Mesendoderm (in vitro differentiated cells): ENCODE measurements around the gene SLC16A10.

Experiments
- DNase-seq: peaks from one replicate; pipeline ENCODE4 v3.0.0; 2013
- H2AK5ac ChIP-seq: 2 replicates; pipeline ENCODE4 v1.6.1; 2013; ENCODE audit warnings: low read length, inconsistent platforms
- H2BK120ac ChIP-seq: 2 replicates; pipeline ENCODE4 v1.6.1; 2013; ENCODE audit warnings: low read depth, mild to moderate bottlenecking, low read length, moderate library complexity, mixed read lengths
- H2BK15ac ChIP-seq: replicated peaks from 2 replicates; pipeline ENCODE4 v1.6.1; 2013; ENCODE audit warnings: low read depth, mild to moderate bottlenecking, moderate library complexity
- H2BK5ac ChIP-seq: 2 replicates; pipeline ENCODE4 v1.6.1; 2013; ENCODE audit warnings: low read length, inconsistent platforms
- H3K18ac ChIP-seq: 2 replicates; pipeline ENCODE4 v1.6.1; 2013; ENCODE audit warnings: mild to moderate bottlenecking, low read length, mixed read lengths
- H3K23ac ChIP-seq: one replicate; pipeline ENCODE4 v1.6.1; 2013; ENCODE audit warnings: low read length
- H3K27ac ChIP-seq: 2 replicates; pipeline ENCODE4 v1.5.1; 2013; ENCODE audit warnings: low read depth, mild to moderate bottlenecking, inconsistent platforms, low read length, moderate library complexity
- H3K27me3 ChIP-seq: 2 replicates; pipeline ENCODE4 v1.6.1; 2013; ENCODE audit warnings: low read length, control low read depth, mild to moderate bottlenecking, inconsistent platforms; ENCODE audit not compliant: insufficient read depth, poor library complexity
- H3K36me3 ChIP-seq: 2 replicates; pipeline ENCODE4 v1.6.1; 2013; ENCODE audit warnings: low read length, inconsistent platforms; ENCODE audit not compliant: control insufficient read depth, insufficient read depth
- H3K4ac ChIP-seq: one replicate; pipeline ENCODE4 v1.6.1; 2013; ENCODE audit warnings: low read depth, mild to moderate bottlenecking, low read length, moderate library complexity
- H3K4me1 ChIP-seq: 2 replicates; pipeline ENCODE4 v1.6.1; 2013; ENCODE audit warnings: low read depth, low read length, inconsistent platforms; ENCODE audit not compliant: control insufficient read depth
- H3K4me2 ChIP-seq: 2 replicates; pipeline ENCODE4 v1.6.1; 2013; ENCODE audit warnings: low read length
- H3K4me3 ChIP-seq: 2 replicates; pipeline ENCODE4 v1.5.1; 2013; ENCODE audit warnings: mild to moderate bottlenecking, low read length
- H3K56ac ChIP-seq: one replicate; pipeline ENCODE4 v1.6.1; 2013; ENCODE audit warnings: low read length
- H3K79me1 ChIP-seq: 2 replicates; pipeline ENCODE4 v1.6.1; 2013; ENCODE audit warnings: low read length, inconsistent platforms
- H3K79me2 ChIP-seq: 2 replicates; pipeline ENCODE4 v1.6.1; 2013; ENCODE audit warnings: mild to moderate bottlenecking, low read length; ENCODE audit not compliant: control insufficient read depth, insufficient read depth
- H3K9ac ChIP-seq: 2 replicates; pipeline ENCODE4 v1.6.1; 2013; ENCODE audit warnings: low read length, inconsistent platforms
- H4K5ac ChIP-seq: one replicate; pipeline ENCODE4 v1.6.1; 2013; ENCODE audit warnings: low read length
- H4K8ac ChIP-seq: one replicate; pipeline ENCODE4 v1.6.1; 2013; ENCODE audit warnings: low read depth, mild to moderate bottlenecking, control low read depth, low read length, moderate library complexity
- WGBS: extraction: QIAGEN DNeasy Blood & Tissue Kit; methylation state at CpG from one replicate; pipeline ENCODE4 v1.1.7; 2013; ENCODE audit warnings: low lambda C conversion rate, missing lambda C conversion rate; ENCODE audit not compliant: insufficient coverage; ENCODE audit errors: extremely low coverage; 5-methylcytosine and 5-hydroxymethylcytosine counted together

Gene SLC16A10

GRCh38 chr6:111258010-111258409 lies 170.7 kb downstream of the SLC16A10 start:
- Histone ChIP-seq H3K36me3 (no peaks in the 10 kb centered on the region), H3K27me3 (no peaks in the 10 kb centered on the region), H2BK120ac (no peak overlapping the region), H3K18ac (no peak overlapping the region), H3K23ac (no peak overlapping the region), H4K8ac (no peak overlapping the region), H3K4me1 (no peaks in the 10 kb centered on the region), H3K27ac (no peak overlapping the region), H3K9ac (no peak overlapping the region), H3K4ac (no peak overlapping the region), H4K5ac (no peak overlapping the region), H2AK5ac (no peak overlapping the region), H3K56ac (no peak overlapping the region), H2BK15ac (no peak overlapping the region), H3K79me1 (peaks cover 5% of the 10 kb centered on the region), H3K4me3 (no peak overlapping the region), H2BK5ac (no peak overlapping the region), H3K4me2 (no peak overlapping the region), H3K79me2 (peaks cover 5% of the 10 kb centered on the region)
- WGBS = no CpG with 5 or more reads among the region's 13 CpGs
- no peak for DNase-seq

- Histone ChIP-seq H3K9ac (no peak overlapping the region), H3K4me2 (no peak overlapping the region), H4K8ac (no peak overlapping the region), H2AK5ac (no peak overlapping the region), H3K79me2 (peaks cover 5% of the 10 kb centered on the region), H3K4me1 (no peaks in the 10 kb centered on the region), H2BK120ac (no peak overlapping the region), H3K79me1 (peaks cover 5% of the 10 kb centered on the region), H3K36me3 (no peaks in the 10 kb centered on the region), H3K56ac (no peak overlapping the region), H3K23ac (no peak overlapping the region), H3K27me3 (no peaks in the 10 kb centered on the region), H3K18ac (no peak overlapping the region), H2BK15ac (no peak overlapping the region), H4K5ac (no peak overlapping the region), H2BK5ac (no peak overlapping the region), H3K27ac (no peak overlapping the region), H3K4me3 (no peak overlapping the region), H3K4ac (no peak overlapping the region)
- no peak for DNase-seq
- no CpG with 5 or more reads among the region's 18 CpGs for WGBS
Measured at GRCh38 chr6:111258615-111259088, 171.3 kb downstream of the SLC16A10 start.

GRCh38 chr6:111259089-111259831 lies 172.0 kb downstream of the SLC16A10 start:
- Histone ChIP-seq H2BK15ac (no peak overlapping the region), H3K23ac (no peak overlapping the region), H3K9ac (peak overlapping the region; percentile 81), H3K18ac (no peak overlapping the region), H3K4me2 (peak overlapping the region; percentile 74), H3K4me1 (no peaks in the 10 kb centered on the region), H3K36me3 (no peaks in the 10 kb centered on the region), H2BK5ac (no peak overlapping the region), H3K4me3 (peak overlapping the region; percentile 74), H3K27ac (peak overlapping the region; percentile 51), H3K79me2 (peaks cover 5% of the 10 kb centered on the region), H3K56ac (peak overlapping the region; percentile 86), H4K8ac (no peak overlapping the region), H4K5ac (no peak overlapping the region), H3K4ac (no peak overlapping the region), H2BK120ac (no peak overlapping the region), H3K79me1 (peaks cover 5% of the 10 kb centered on the region), H3K27me3 (no peaks in the 10 kb centered on the region), H2AK5ac (no peak overlapping the region)
- DNase-seq = peak; percentile 100
- no CpG with 5 or more reads among the region's 59 CpGs for WGBS

GRCh38 chr6:111260570-111261298 lies 173.4 kb downstream of the SLC16A10 start:
- Histone ChIP-seq H3K4ac (no peak overlapping the region), H3K79me1 (peaks cover 5% of the 10 kb centered on the region), H3K79me2 (peaks cover 5% of the 10 kb centered on the region), H2AK5ac (no peak overlapping the region), H4K5ac (no peak overlapping the region), H3K4me3 (no peak overlapping the region), H3K27me3 (no peaks in the 10 kb centered on the region), H2BK15ac (no peak overlapping the region), H4K8ac (peak overlapping the region; percentile 76), H3K56ac (peak overlapping the region; percentile 34), H3K18ac (no peak overlapping the region), H3K9ac (no peak overlapping the region), H3K27ac (no peak overlapping the region), H2BK5ac (no peak overlapping the region), H2BK120ac (no peak overlapping the region), H3K4me1 (no peaks in the 10 kb centered on the region), H3K36me3 (no peaks in the 10 kb centered on the region), H3K4me2 (no peak overlapping the region), H3K23ac (no peak overlapping the region)
- no peak for DNase-seq
- WGBS = no CpG with 5 or more reads among the region's 12 CpGs

GRCh38 chr6:111263837-111264236 lies 176.5 kb downstream of the SLC16A10 start:
- no peak overlapping the region for H3K27ac ChIP-seq
- WGBS = no CpG with 5 or more reads among the region's 4 CpGs

More at GRCh38 chr6:111263837-111264236, 176.5 kb downstream of the SLC16A10 start:
- no peak overlapping the region for H3K56ac ChIP-seq
- no peak overlapping the region for H4K5ac ChIP-seq
- no peak overlapping the region for H3K4me2 ChIP-seq
- H2BK5ac ChIP-seq = no peak overlapping the region
- H3K4me1 ChIP-seq = no peaks in the 10 kb centered on the region
- H3K4ac ChIP-seq = no peak overlapping the region
- no peak overlapping the region for H3K18ac ChIP-seq
- no peak for DNase-seq
- H4K8ac ChIP-seq = no peak overlapping the region
- H3K79me1 ChIP-seq = peaks cover 5% of the 10 kb centered on the region
- H2AK5ac ChIP-seq = no peak overlapping the region
- no peak overlapping the region for H2BK120ac ChIP-seq
- no peak overlapping the region for H2BK15ac ChIP-seq
- H3K23ac ChIP-seq = no peak overlapping the region
- H3K79me2 ChIP-seq = peaks cover 7% of the 10 kb centered on the region
- H3K27me3 ChIP-seq = no peaks in the 10 kb centered on the region
- H3K36me3 ChIP-seq = no peaks in the 10 kb centered on the region
- H3K9ac ChIP-seq = no peak overlapping the region
- no peak overlapping the region for H3K4me3 ChIP-seq
